Endothelial cell of umbilical vein (primary cell): Measurements from ENCODE around the gene ITFG1. TPM values are rescaled to one million over a fixed set of nuclear protein-coding genes. Genes with fewer than 3 reads are reported as not detected.

Source experiments
- BruUV-seq: library from RNA; stranded (reverse); fragments of 400-500 nt; replicated peaks from 2 replicates; lab custom pipeline; 2021; lab: Mats Ljungman, UMichigan
- CTCF ChIA-PET: fragments of 300-600, 350-600 bp; sonication (Branson Sonifier 250); formaldehyde crosslinking; loops from one replicate; lab custom pipeline; 2021; ENCODE audit warnings: antibody characterized with exemption, inconsistent platforms; lab: Charles Lee
- POLR2A ChIA-PET: fragments of 300-600, 350-600 bp; sonication (Branson Sonifier 250); formaldehyde crosslinking; loops from one replicate; lab custom pipeline; 2021; ENCODE audit warnings: antibody characterized with exemption, inconsistent platforms; lab: Charles Lee
- DNase-seq: peaks from one replicate; pipeline ENCODE4 v3.0.0-alpha.2; 2011; ENCODE audit warnings: low read depth, low spot score
- FAIRE-seq: peaks from 2 replicates; lab custom pipeline; 2011; peaks lifted over from hg19 to GRCh38; lab: Jason Lieb, UNC
- H2AFZ ChIP-seq: 2 replicates; pipeline ENCODE4 v1.6.0; 2012; ENCODE audit warnings: low read depth, low read length, control low read depth, inconsistent platforms
- H3K27ac ChIP-seq: 2 replicates; pipeline ENCODE4 v1.5.1; 2011; ENCODE audit warnings: low read depth, mild to moderate bottlenecking, control low read depth, low read length, moderate library complexity; ENCODE audit not compliant: insufficient read depth
- H3K27me3 ChIP-seq, 2 experiments: 2 replicates each; pipeline versions ENCODE4 v1.6.0 to v1.6.1; 2011; ENCODE audit warnings: low read length in 2 of 2, mixed read lengths in 1 of 2; ENCODE audit not compliant: control insufficient read depth in 2 of 2, insufficient read depth in 2 of 2
- H3K36me3 ChIP-seq, 2 experiments: 2 replicates in 1 of 2; 3 replicates in 1 of 2; pipeline ENCODE4 v1.5.1; 2011; ENCODE audit warnings: low read length in 2 of 2, mild to moderate bottlenecking in 1 of 2, moderate library complexity in 1 of 2; ENCODE audit not compliant: control insufficient read depth in 2 of 2, insufficient read depth in 2 of 2; ENCODE audit errors: extremely low read depth in 1 of 2
- H3K4me1 ChIP-seq: 3 replicates; pipeline ENCODE4 v1.5.1; 2011; ENCODE audit warnings: mild to moderate bottlenecking, low read length; ENCODE audit not compliant: control insufficient read depth, insufficient read depth; ENCODE audit errors: extremely low read depth
- H3K4me2 ChIP-seq: 2 replicates; pipeline ENCODE4 v1.6.1; 2011; ENCODE audit warnings: low read length, control low read depth, mixed read lengths; ENCODE audit not compliant: insufficient read depth
- H3K4me3 ChIP-seq, 3 experiments: fragments of 200-600 bp in 1 of 3; sonication (generic), shearing (Covaris generic) in 1 of 3; replicated peaks in 1 of 3; 2 replicates each; pipeline ENCODE4 v1.5.1; 2011 to 2016; ENCODE audit warnings: control low read depth in 3 of 3, low read length in 3 of 3, mild to moderate bottlenecking in 2 of 3, inconsistent platforms in 1 of 3, low read depth in 1 of 3, moderate library complexity in 1 of 3; ENCODE audit not compliant: insufficient read depth in 1 of 3
- H3K79me2 ChIP-seq: 2 replicates; pipeline ENCODE4 v1.6.0; 2012; ENCODE audit warnings: low read length, inconsistent platforms; ENCODE audit not compliant: control insufficient read depth, insufficient read depth
- H3K9ac ChIP-seq: replicated peaks from 2 replicates; pipeline ENCODE3; 2011; ENCODE audit warnings: low read length, control low read depth; ENCODE audit not compliant: insufficient read depth; ENCODE audit errors: extremely low read depth
- H3K9me1 ChIP-seq: replicated peaks from 3 replicates; pipeline ENCODE4 v1.6.0; 2011; ENCODE audit warnings: mild to moderate bottlenecking, low read length; ENCODE audit not compliant: control insufficient read depth, insufficient read depth; ENCODE audit errors: extremely low read depth
- H3K9me3 ChIP-seq: replicated peaks from 2 replicates; pipeline ENCODE4 v1.5.1; 2012; ENCODE audit warnings: low read length, inconsistent platforms; ENCODE audit not compliant: control insufficient read depth, insufficient read depth
- H4K20me1 ChIP-seq: replicated peaks from 2 replicates; pipeline ENCODE3; 2011; ENCODE audit warnings: mild to moderate bottlenecking, low read length; ENCODE audit not compliant: control insufficient read depth, insufficient read depth; ENCODE audit errors: extremely low read depth
- EZH2 ChIP-seq: IDR thresholded peaks from 2 replicates; pipeline ENCODE4 v1.6.1; 2012; ENCODE audit warnings: borderline replicate concordance, low read depth, mild to moderate bottlenecking, moderate library complexity, low read length, inconsistent platforms; ENCODE audit not compliant: severe bottlenecking
- FOS ChIP-seq: IDR thresholded peaks from 2 replicates; pipeline ENCODE4 v1.6.1; 2011; ENCODE audit warnings: mild to moderate bottlenecking, low read length, moderate library complexity, borderline replicate concordance; ENCODE audit not compliant: insufficient read depth
- GATA2 ChIP-seq: IDR thresholded peaks from 2 replicates; pipeline ENCODE4 v1.7.0; 2011; ENCODE audit warnings: low read depth, mild to moderate bottlenecking, moderate library complexity, mixed read lengths, low read length; ENCODE audit not compliant: insufficient read length, insufficient read depth
- JUN ChIP-seq: IDR thresholded peaks from 2 replicates; pipeline ENCODE4 v1.6.1; 2011; ENCODE audit warnings: borderline replicate concordance, low read depth; ENCODE audit not compliant: insufficient read length, insufficient read depth
- MYC ChIP-seq: IDR thresholded peaks from one replicate; pipeline ENCODE4 v1.6.1; 2011; ENCODE audit warnings: mild to moderate bottlenecking, low read depth, low read length
- POLR2A ChIP-seq: IDR thresholded peaks from 2 replicates; pipeline ENCODE4 v1.6.1; 2012; ENCODE audit warnings: low read depth, mild to moderate bottlenecking, control low read depth, low read length
- POLR2AphosphoS5 ChIP-seq: IDR thresholded peaks from 2 replicates; pipeline ENCODE4 v1.6.1; 2012; ENCODE audit warnings: low read depth, mild to moderate bottlenecking, control low read depth, low read length, moderate library complexity; ENCODE audit not compliant: insufficient read depth
- dilution Hi-C: fragments of 300-500 bp; cut with MboI; formaldehyde crosslinking; loops from one replicate; pipeline ENCODE4 v1.15.0; 2019; ENCODE audit warnings: low sequenced_read_pairs; ENCODE audit not compliant: extremely low pct_ligation_motif_present
- intact Hi-C: fragments of 100-400 bp; cut with micrococcal nuclease; formaldehyde crosslinking; loops from one replicate; pipeline ENCODE4 v1.10.0; 2022
- polyA plus RNA-seq, 4 experiments: library from polyadenylated mRNA; depleted of rRNA in 3 of 4; stranded (reverse) in 3 of 4; unstranded in 1 of 4; fragments of >200 nt; gene quantifications; 2 replicates each; pipeline versions ENCODE4 v1.2.1 to v1.2.3, GENCODE V29; 2011 to 2012; ENCODE audit warnings: missing spikeins in 1 of 4
- total RNA-seq: library from RNA; stranded (reverse); gene quantifications from 2 replicates; pipeline ENCODE4 v1.2.3, GENCODE V29; 2021
- TF ChIP-seq, protein P1 (sequence below): IDR thresholded peaks from 2 replicates; pipeline ENCODE4 v1.6.1; 2011; ENCODE audit not compliant: insufficient read depth, insufficient read length
- TF ChIP-seq, protein P2 (sequence below), 2 donors: IDR thresholded peaks; 1 replicate in 1 of 2; 2 replicates in 1 of 2; pipeline ENCODE4 v1.5.1; 2011; ENCODE audit warnings: low read length in 2 of 2, mild to moderate bottlenecking in 2 of 2, moderate library complexity in 2 of 2, control low read depth in 1 of 2, inconsistent platforms in 1 of 2, low read depth in 1 of 2; ENCODE audit not compliant: insufficient read depth in 1 of 2; ENCODE audit errors: extremely low read depth in 1 of 2

The ITFG1 gene
- total and polyA plus RNA-seq, 2 donors (not counting 3 experiments of a cell fraction or from before 2014, with no cell fraction given) = 32.1 to 44.2 TPM

DNA sequence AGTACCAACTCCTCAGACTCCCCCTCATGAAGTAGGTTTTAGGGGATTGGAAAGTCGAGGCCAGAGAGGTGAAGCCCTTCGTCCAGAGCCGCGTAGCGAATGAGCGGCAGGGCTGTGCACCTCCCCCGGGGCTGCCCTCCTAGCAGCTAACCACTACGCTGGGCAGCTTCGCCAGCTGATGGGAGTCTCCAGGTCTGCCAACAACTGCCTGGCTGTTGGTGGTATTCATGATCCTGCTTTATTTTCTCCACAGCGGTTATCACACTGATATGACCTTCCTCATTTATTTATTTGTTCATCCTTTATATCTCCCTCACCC, 316.3 kb downstream of the ITFG1 start:
- Histone ChIP-seq H2AFZ (peak overlapping the region; percentile 68), H3K36me3 (no peaks in the 10 kb centered on the region), H3K4me3 (peak overlapping the region in 2 of 3 experiments; percentile 13 to 62), H3K9me3 (no peaks in the 10 kb centered on the region), H3K27me3 (no peaks in the 10 kb centered on the region), H3K27ac (no peak overlapping the region), H3K4me2 (peak overlapping the region; percentile 61), H3K9me1 (no peaks in the 10 kb centered on the region), H3K9ac (no peak overlapping the region), H3K79me2 (peaks cover 2% of the 10 kb centered on the region), H3K4me1 (no peaks in the 10 kb centered on the region), H4K20me1 (no peaks in the 10 kb centered on the region)
- ChIA-PET POLR2A (interaction anchor here (1.0 kb wide), 1 partner anchor 317 kb away, joined by 3 read pairs; the partner anchor contains the start of genes ITFG1 and PHKB), CTCF (interaction anchor here (0.7 to 6.5 kb wide), 31 partner anchors 8 to 1486 kb away, joined by 3 to 199 read pairs (median 5); partner anchors contain the start of genes ABCC12, ITFG1, LONP2 and PHKB)
- dilution Hi-C loops = no loop called here
- intact Hi-C loops = loop anchor here (1.0 to 5.0 kb wide), 4 partner anchors 113 to 1021 kb away; partner anchors contain the start of gene C16orf87
- BruUV-seq = no TSS peak
- no peak for FAIRE-seq
- TF ChIP-seq POLR2A (no peak), JUN (no peak), POLR2AphosphoS5 (no peak), FOS (no peak), MYC (no peak)
- no peak for DNase-seq

- peak within 1 kb of the TSS; percentile 88 for H3K9ac ChIP-seq
- peak; percentile 61 for DNase-seq
- dilution Hi-C loops = no loop called here
- no peaks in the 10 kb centered on the region for H3K36me3 ChIP-seq
- peak within 1 kb of the TSS; percentile 92 for H2AFZ ChIP-seq
- ChIA-PET CTCF (interaction anchor here (0.6 to 6.5 kb wide), 53 partner anchors 8 to 1487 kb away, joined by 3 to 199 read pairs (median 4); partner anchors contain the start of genes ABCC12, DNAJA2, ITFG1 and LONP2), POLR2A (interaction anchor here (1.0 kb wide), 1 partner anchor 317 kb away, joined by 3 read pairs; the partner anchor contains the start of genes ITFG1 and PHKB)
- no TSS peak for BruUV-seq
- peak within 1 kb of the TSS; percentile 62 to 83 (median 69) for H3K4me3 ChIP-seq
- H3K4me2 ChIP-seq = peak within 1 kb of the TSS; percentile 98
- TF ChIP-seq JUN = no peak
- TF ChIP-seq POLR2A = peak; percentile 61
- TF ChIP-seq EZH2 = no peak
- TF ChIP-seq, protein P1, sequence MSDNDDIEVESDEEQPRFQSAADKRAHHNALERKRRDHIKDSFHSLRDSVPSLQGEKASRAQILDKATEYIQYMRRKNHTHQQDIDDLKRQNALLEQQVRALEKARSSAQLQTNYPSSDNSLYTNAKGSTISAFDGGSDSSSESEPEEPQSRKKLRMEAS = no peak
- TF ChIP-seq MYC = no peak
- TF ChIP-seq, protein P2, sequence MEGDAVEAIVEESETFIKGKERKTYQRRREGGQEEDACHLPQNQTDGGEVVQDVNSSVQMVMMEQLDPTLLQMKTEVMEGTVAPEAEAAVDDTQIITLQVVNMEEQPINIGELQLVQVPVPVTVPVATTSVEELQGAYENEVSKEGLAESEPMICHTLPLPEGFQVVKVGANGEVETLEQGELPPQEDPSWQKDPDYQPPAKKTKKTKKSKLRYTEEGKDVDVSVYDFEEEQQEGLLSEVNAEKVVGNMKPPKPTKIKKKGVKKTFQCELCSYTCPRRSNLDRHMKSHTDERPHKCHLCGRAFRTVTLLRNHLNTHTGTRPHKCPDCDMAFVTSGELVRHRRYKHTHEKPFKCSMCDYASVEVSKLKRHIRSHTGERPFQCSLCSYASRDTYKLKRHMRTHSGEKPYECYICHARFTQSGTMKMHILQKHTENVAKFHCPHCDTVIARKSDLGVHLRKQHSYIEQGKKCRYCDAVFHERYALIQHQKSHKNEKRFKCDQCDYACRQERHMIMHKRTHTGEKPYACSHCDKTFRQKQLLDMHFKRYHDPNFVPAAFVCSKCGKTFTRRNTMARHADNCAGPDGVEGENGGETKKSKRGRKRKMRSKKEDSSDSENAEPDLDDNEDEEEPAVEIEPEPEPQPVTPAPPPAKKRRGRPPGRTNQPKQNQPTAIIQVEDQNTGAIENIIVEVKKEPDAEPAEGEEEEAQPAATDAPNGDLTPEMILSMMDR (IDR thresholded peaks at IDR 0.05; ENCODE audit: extremely low read depth in 1 of 2, insufficient read depth in 1 of 2, low read depth in 1 of 2, low read length in 2 of 2) = peak; percentile 65 to 79
- TF ChIP-seq GATA2 = no peak
- no peak for TF ChIP-seq FOS
- peak; percentile 18 for TF ChIP-seq POLR2AphosphoS5
- H3K27ac ChIP-seq = peak within 1 kb of the TSS; percentile 67
- FAIRE-seq = peak; percentile 46
- H3K9me1 ChIP-seq = no peaks in the 10 kb centered on the region
- H4K20me1 ChIP-seq = no peaks in the 10 kb centered on the region
- peaks cover 5% of the 10 kb centered on the region for H3K79me2 ChIP-seq
- no peaks in the 10 kb centered on the region for H3K27me3 ChIP-seq
- no peaks in the 10 kb centered on the region for H3K4me1 ChIP-seq
- no peaks in the 10 kb centered on the region for H3K9me3 ChIP-seq
- intact Hi-C loops = loop anchor here (1.0 to 5.0 kb wide), 11 partner anchors 19 to 1021 kb away; partner anchors contain the start of genes C16orf87, ITFG1, ORC6 and PHKB
These were observed 316.9 kb downstream of the ITFG1 start, which contains the start of gene NETO2 for GRCh38 chr16:47143677-47144558. Gene NETO2 (minus strand): TSS chr16:47143945. CDS start chr16:47143612, 333 bp downstream.
